Stimulated activated CD8-positive, alpha-beta memory T cell treated with anti-CD3 and anti-CD28 coated beads, Interleukin-4, amount 100 ng/mL, for 1 hour (primary cell): ENCODE measurements around the gene RRBP1.

Experiments
- DNase-seq, 2 donors: peaks; one replicate each; pipeline ENCODE4 v3.0.0-alpha.2; 2020; ENCODE audit warnings: low read depth in 2 of 2, low spot score in 1 of 2

The RRBP1 gene

DNA sequence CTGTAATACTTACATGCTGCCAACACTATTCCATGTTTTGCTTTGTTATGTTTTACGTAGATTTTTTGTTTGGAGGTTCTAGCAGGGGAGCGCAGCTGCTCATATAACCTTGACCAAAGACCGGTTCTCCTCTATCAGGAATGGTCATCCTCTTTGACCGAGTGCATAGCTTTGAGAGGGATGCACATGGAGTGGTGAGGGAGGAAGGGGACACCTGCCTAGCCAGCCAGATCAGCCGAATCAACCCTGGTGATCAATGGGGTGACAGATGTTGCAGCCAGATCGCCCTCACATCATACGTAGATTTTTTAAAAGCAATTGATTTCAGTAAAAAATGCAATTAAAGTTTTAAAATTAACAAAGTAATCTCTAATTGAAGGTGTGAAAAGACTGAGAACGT is 105.8 kb downstream of the RRBP1 start:
- no peak for DNase-seq

DNA sequence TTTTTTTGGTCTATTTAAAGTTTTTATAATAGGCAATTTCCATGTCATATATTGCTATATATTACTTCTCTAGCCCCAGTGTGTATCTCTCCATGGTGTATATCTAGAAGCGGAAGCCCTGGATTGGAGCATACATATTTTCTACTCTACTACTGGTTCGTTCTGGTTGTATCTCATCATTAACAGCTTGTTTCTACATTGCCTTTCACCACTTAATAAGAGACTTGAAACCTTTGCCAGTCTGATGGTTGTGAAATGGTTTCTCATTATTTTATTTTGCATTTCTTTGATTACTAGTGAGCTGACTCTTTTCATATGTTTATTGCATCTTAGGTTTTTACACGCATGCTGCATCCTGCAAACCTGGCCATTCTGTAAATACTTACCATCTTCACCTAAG is 108.6 kb downstream of the RRBP1 start:
- no peak for DNase-seq

- DNase-seq = no peak
Observed at GRCh38 chr20:17572034-17572638, 109.9 kb downstream of the RRBP1 start.

GRCh38 chr20:17571153-17571527 is 110.9 kb downstream of the RRBP1 start:
- DNase-seq = no peak

DNA sequence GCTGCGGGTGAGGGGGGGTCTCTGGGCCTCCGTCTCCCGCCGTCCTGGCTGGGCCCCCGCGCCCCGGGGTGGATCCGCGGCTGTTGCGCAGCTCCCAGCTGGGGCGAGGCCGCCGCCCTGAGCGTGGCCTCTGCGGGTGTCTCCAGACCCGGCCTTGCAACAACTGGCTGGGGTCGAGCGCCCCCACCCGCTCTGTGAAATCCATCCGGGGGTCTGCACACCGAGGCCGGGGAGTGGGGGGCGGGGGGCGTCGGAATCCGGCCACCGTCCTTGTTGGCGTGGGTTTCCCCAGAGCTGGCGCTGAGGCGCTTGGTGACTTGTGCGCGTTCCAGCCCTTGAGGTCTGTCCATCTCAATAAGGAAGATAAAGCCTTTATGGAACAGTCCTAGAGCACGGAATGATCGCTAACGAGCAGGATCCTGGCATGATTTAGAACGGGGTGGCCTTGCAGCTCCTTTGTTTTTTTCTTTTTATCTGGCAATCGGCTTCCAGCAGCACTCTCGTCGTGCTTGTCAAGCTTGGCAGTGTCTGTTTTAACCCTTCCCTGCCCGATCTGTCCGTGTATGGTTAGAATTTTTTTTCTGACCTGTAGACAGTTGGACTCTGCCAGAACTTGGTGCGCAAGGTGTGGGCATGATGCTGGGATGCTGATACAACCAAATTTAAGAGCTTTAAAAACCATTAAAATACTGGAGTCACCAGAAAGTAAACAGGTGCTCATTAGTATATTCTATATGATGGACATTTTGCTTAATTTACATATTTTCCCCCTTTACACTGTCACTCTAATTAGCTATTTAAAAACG is 111.5 kb downstream of the RRBP1 start:
- DNase-seq = no peak

DNA sequence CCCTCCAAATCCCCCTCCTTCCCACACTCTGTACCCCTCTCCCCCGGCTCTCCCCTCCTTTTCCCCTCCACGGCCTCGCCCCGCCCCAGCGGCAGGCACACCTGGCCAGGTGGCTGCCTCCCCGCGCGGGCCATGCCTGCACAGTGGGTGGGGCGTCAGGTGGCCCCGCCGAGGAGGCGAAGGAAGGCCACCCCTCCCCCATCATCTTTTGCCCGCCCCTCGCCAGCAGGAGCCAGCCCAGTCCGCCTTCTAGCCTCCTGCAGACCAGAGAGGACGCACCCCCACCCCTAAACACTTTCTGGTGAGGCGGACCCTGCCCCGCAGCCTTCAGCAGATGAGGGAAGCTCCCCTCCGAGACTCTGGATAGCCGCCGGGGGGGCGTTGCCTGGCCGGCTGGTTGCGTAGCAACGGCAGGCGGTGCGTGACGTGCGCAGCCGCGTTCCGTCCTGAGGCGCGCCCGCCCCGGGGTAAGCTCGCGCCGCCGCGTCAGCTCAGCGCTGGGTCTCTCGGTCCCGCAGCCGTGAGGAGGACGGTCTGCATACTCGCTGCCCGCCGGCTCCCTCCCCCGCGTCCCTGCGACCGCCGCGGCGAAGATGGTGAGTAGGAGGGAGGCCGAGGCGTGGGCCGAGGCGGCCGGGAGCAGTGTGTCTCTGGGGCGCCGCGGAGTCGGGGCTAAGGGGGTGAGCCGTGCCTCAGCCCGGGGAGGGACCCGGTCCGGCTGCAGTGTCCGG is 112.3 kb downstream of the RRBP1 start, which contains the start of gene DSTN:
DSTN (plus strand) TSS at position 460 of the 731 bp plus-strand sequence; CDS start at position 594, 134 bp downstream.
- DNase-seq = peak; percentile 68 to 71

DNA sequence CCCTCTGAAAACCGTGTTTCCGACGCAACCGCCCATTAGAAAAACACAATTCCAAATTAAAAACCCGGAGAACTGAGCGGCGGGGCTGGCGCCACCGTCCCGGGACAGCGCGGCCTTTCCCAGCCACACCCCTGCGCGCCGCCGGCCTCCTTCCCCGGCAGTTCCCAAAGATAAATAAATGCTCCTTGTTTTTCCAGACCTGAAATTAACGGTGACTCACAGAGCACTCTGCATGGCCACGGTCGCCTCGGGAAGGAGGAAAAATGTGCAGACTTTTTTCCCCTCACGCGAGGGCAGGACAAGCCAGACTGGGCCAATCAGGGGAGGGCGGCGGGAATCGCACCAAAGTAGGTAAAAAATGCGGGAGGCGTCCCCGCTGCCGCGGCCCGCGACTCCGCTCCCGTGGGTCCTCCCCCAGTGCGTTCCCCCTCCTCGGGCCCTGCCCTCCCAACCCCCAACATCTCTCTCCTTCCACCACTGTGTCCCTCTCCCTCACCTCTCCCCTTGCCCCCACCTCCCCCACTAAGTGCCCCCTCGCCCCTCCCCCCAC is 113.0 kb downstream of the RRBP1 start:
- no peak for DNase-seq

- DNase-seq = no peak
Observed at GRCh38 chr20:17568045-17568788, 113.8 kb downstream of the RRBP1 start.

GRCh38 chr20:17566345-17566744 is 115.7 kb downstream of the RRBP1 start:
- DNase-seq = no peak

DNA sequence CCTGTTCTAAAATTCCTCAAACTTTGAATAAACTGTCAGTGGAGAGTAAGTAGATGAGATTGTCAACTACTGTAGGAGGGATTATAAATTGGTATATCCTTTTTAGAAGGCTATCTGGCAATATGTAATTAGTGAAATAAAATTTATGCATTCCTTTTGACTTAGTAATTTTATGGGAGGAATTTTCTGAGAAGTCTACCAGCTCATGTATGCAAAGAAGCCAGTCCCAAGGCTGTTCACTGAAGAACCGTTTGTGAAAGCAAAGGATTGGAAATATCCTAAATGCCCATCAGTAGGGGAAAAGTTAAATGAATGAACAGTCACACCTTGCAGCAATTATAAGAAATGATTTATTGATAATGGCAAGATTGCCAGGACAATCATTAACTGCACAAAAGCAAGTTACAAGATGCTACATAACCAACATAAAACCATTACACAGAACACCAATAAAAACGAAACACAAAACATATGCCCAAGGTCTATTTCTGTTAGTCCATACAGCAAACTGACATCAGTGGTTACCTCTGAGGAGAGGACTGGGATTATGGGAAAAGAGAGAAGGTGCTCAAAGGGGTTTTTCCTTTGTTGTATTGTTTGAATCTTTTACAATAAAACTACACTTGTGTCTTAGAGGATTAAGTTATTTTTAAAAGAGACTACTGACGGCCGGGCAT is 116.7 kb downstream of the RRBP1 start:
- no peak for DNase-seq
